Measurements from ENCODE around the gene RHPN2. TPM values are rescaled to one million over a fixed set of nuclear protein-coding genes. Genes with fewer than 3 reads are reported as not detected.

The RHPN2 gene
- total RNA-seq (ENCODE audit: low replicate concordance), result 2.2 and 4.9 TPM in 2 replicates

GRCh38 chr19:33064792-33065550 lies at the start of gene RHPN2:
Gene RHPN2, minus strand, starts transcription at chr19:33064888. Its CDS starts 36 bp downstream, at chr19:33064852.

GRCh38 chr19:33080761-33081681 lies 16.3 kb upstream of the RHPN2 start, which contains the start of gene GPATCH1:
Gene GPATCH1, plus strand, starts transcription at chr19:33081181. Its CDS starts 13 bp downstream, at chr19:33081194.

GRCh38 chr19:32971715-32972540 lies 92.8 kb downstream of the RHPN2 start, which contains the start of the genes CEP89 and FAAP24:
Gene CEP89, minus strand, starts transcription at chr19:32971958. Its CDS starts 84 bp downstream, at chr19:32971874.
Gene FAAP24, plus strand, starts transcription at chr19:32972242. Its CDS starts 955 bp downstream, at chr19:32973197.

Other genes starting within 250 kb of the RHPN2 start
- 0.08 and 0.12 TPM in 2 replicates for gene SLC7A9, start 195.1 kb downstream of the RHPN2 start, total RNA-seq (ENCODE audit: low replicate concordance)
- 6.3 and 7.3 TPM in 2 replicates for gene CEP89, start 92.9 kb downstream of the RHPN2 start, total RNA-seq (ENCODE audit: low replicate concordance)
- gene FAAP24, start 92.6 kb downstream of the RHPN2 start, total RNA-seq (ENCODE audit: low replicate concordance), result 1.5 and 1.7 TPM in 2 replicates
- gene GPATCH1, start 16.3 kb upstream of the RHPN2 start, total RNA-seq (ENCODE audit: low replicate concordance), result 5.3 and 9.1 TPM in 2 replicates
- gene WDR88, start 67.2 kb upstream of the RHPN2 start, total RNA-seq (ENCODE audit: low replicate concordance), result not detected in 2 replicates
- gene LRP3, start 129.4 kb upstream of the RHPN2 start, total RNA-seq (ENCODE audit: low replicate concordance), result 19.8 and 35.6 TPM in 2 replicates
- not detected in 2 replicates for gene SLC7A10, start 161.0 kb upstream of the RHPN2 start, total RNA-seq (ENCODE audit: low replicate concordance)
- 0.12 TPM in 1 of 2 replicates, not detected in the other for gene CEBPA, start 237.6 kb upstream of the RHPN2 start, total RNA-seq (ENCODE audit: low replicate concordance)